BE2C (cell line): ENCODE data around the gene OR52E6.

ENCODE experiments used
- DNase-seq: peaks from one replicate; pipeline ENCODE4 v3.0.0-alpha.2; 2020
- H3K27me3 ChIP-seq: fragments of 250-450 bp; sonication (Bioruptor Pico); 2 replicates; pipeline ENCODE4 v1.5.1; 2020; ENCODE audit warnings: mild to moderate bottlenecking
- H3K36me3 ChIP-seq: fragments of 250-450 bp; sonication (Bioruptor Pico); 2 replicates; pipeline ENCODE4 v1.5.1; 2020; ENCODE audit warnings: mild to moderate bottlenecking
- H3K4me1 ChIP-seq: fragments of 250-450 bp; sonication (Bioruptor Pico); 2 replicates; pipeline ENCODE4 v1.5.1; 2020
- H3K4me3 ChIP-seq: 2 replicates; pipeline ENCODE4 v1.5.1; 2011; ENCODE audit warnings: low read depth, low read length
- H3K9me3 ChIP-seq: fragments of 250-450 bp; sonication (Bioruptor Pico); 2 replicates; pipeline ENCODE4 v1.5.1; 2020
- TF ChIP-seq, protein P1 (sequence below): IDR thresholded peaks from 2 replicates; pipeline ENCODE4 v1.5.1; 2012; ENCODE audit warnings: mild to moderate bottlenecking, low read depth, low read length

OR52E6 gene

GRCh38 chr11:5791165-5791564 lies 50.5 kb downstream of the OR52E6 start, which contains the start of gene OR52N1:
Gene OR52N1, minus strand, starts transcription at chr11:5791265. Its CDS starts 2,449 bp downstream, at chr11:5788816.
- Histone ChIP-seq H3K36me3 (no peaks in the 10 kb centered on the region), H3K9me3 (no peaks in the 10 kb centered on the region), H3K4me3 (no peak within 1 kb of the TSS), H3K4me1 (no peaks in the 10 kb centered on the region), H3K27me3 (no peaks in the 10 kb centered on the region)
- TF ChIP-seq, protein P1, sequence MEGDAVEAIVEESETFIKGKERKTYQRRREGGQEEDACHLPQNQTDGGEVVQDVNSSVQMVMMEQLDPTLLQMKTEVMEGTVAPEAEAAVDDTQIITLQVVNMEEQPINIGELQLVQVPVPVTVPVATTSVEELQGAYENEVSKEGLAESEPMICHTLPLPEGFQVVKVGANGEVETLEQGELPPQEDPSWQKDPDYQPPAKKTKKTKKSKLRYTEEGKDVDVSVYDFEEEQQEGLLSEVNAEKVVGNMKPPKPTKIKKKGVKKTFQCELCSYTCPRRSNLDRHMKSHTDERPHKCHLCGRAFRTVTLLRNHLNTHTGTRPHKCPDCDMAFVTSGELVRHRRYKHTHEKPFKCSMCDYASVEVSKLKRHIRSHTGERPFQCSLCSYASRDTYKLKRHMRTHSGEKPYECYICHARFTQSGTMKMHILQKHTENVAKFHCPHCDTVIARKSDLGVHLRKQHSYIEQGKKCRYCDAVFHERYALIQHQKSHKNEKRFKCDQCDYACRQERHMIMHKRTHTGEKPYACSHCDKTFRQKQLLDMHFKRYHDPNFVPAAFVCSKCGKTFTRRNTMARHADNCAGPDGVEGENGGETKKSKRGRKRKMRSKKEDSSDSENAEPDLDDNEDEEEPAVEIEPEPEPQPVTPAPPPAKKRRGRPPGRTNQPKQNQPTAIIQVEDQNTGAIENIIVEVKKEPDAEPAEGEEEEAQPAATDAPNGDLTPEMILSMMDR: no peak
- no peak for DNase-seq
